SK-N-MC (cell line): ENCODE measurements around the gene A4GALT.

ENCODE experiments used
- EZH2 ChIP-seq: fragments of 200-600 bp; sonication (generic); IDR thresholded peaks from one replicate; pipeline ENCODE4 v1.6.1; 2017; ENCODE audit warnings: antibody characterized with exemption
- FOXP2 ChIP-seq: optimal IDR thresholded peaks from 2 replicates; pipeline ENCODE3; 2011; ENCODE audit warnings: mild to moderate bottlenecking, moderate library complexity; ENCODE audit not compliant: insufficient read depth; ENCODE audit errors: extremely low read length, control extremely low read depth
- POLR2AphosphoS5 ChIP-seq: IDR thresholded peaks from 2 replicates; pipeline ENCODE4 v1.6.1; 2012; ENCODE audit warnings: mild to moderate bottlenecking, low read depth, low read length, borderline replicate concordance

DNA sequence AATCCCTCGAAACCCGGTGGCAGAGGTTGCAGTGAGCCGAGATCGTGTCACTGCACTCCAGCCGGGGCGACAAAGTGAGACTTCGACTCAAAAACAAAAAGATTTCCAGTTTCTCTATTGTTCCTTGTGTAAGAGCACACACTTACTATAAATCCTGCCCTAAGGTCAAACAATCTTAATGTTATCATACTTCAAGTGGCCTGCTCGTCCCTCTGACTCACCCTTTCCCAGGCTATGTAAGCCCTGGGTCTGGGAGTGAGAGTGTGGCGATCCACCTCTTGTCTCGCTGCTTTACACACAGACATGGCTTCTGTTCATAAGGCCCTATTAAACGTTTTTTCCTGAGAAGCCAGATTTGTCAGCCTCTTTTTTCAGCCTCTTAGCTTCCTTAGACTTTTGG is 24.4 kb upstream of the A4GALT start:
- no peak for TF ChIP-seq EZH2
- no peak for TF ChIP-seq POLR2AphosphoS5
- no peak for TF ChIP-seq FOXP2
